Measurements from ENCODE around the gene RNF115.
"Not testable (repeated sequence)": the region's sequence is repeated elsewhere in the genome, so short reads cannot be mapped to it uniquely, and the experiment has no call there.

The RNF115 gene

DNA sequence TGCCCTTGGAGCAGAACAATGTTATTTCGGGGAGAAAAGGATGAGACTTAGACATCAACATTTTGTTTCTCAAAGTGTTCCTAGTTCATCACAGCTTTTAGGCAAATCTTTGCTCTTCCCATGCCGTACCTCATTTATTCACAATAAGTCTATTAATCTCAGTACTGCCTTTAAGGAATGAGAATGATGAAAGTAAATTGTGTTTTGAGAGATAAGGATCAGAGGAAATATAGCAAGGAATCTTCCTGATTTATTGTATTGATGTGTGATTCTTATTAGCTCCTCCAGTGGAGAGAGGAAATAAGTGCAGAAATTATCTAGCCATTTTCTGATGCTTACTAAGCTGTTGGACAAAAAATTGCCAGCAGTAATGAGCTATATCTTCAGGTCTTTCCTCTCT, 2.1 kb upstream of the RNF115 start:
- no peak for DNase-seq

DNA sequence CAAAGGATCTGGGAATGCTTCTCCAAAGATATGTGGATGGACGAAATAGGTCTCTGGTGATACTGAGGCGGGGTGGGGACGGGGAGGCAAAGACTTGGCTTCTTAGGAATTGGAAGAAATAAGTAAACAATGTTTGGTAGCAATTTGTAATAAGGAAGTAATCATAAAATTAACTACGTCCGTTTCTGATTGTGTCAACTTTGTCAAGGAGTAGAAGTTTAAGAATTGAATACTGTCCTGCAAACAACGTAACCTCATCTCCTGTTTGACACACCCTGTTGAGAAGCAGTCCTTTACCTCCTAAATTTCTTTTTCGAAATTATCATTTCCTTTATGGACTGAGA, 576 bp upstream of the RNF115 start:
- DNase-seq: no peak

DNA sequence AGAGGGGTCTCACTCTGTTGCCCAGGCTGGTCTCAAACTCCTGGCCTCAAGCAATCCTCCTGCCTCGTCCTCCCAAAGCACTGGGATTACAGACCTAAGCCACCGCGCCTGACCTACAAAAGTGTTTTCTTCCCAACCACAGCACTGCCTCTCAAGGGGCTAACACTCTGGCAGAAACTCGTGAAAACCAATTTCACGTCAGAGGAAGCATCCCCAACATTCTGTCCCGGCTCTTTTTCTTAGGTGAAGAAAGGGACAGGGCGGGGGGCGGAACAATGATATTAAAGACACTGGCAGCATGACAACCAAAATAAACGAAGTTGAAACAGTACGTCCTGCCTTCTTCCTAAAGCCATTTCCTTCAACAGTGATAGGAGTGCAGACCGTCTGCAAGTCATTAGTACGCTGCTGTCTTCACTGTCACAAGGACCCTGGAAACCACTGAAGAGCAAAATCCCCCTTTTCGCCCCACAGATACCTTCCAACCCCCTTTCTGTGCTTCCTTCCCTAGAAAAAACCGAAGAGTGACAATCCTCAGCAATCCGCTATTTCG, 1.0 kb downstream of the RNF115 start:
- DNase-seq: not testable (repeated sequence)

GRCh38 chr1:145818095-145818494, 5.8 kb downstream of the RNF115 start:
- DNase-seq: not testable (repeated sequence)

DNA sequence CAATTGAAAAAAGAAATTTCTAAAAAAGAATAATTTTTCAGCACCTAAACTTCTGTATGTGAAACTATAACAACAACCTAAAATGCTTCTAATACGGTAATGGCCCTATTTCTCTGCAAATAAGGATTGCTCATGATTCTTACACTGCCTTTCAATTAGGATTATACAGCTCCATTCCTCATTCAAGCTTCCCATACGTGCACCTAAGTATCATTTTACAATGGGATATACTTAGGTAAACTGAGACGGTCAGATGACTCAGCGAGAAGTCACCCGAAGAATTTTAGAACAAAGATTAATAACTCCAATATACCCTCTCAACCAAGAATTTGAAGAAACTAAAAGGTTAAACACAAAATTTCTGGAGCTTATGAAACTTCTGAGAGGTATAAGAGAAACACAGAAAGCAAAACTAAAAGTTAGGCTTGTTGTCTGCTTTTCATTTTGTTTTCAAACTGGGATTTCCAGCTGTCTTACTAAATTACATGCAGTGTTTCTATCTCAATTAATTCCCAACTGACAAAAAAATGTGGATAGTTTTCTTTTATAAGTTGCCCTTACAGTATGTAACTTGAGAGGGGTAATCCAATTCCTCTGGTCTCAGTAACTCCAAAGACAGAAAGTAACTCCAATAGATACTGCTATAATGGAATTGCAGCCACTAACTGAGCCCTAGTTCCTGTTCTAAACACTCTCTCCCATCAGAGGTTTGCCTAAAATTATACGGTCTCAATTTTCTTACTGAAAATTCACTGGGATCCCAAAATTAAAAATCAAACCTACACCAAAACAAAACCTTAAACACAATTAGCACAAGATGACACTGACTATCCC, 10.7 kb downstream of the RNF115 start:
- DNase-seq: not testable (repeated sequence)

GRCh38 chr1:145806844-145807243, 17.1 kb downstream of the RNF115 start:
- no peak for DNase-seq

DNA sequence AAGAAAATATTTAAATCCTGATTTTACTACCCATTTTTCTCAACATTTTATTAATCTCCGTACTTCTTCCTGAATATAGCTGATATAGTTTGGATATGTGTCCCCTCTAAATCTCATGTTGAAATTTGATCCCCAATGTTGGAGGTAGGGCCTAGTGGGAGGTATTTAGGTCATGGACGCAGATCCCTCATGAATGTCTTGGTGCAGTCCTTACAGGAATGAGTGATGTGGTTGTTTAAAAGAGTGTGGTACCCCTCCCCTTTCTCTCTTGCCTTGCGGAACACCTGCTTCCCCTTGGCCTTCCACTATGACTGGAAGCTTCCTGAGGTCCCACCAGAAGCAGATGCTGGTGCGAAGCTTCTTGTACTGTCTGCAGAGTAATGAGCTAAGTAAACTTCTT, 17.5 kb downstream of the RNF115 start:
- DNase-seq: no peak

DNA sequence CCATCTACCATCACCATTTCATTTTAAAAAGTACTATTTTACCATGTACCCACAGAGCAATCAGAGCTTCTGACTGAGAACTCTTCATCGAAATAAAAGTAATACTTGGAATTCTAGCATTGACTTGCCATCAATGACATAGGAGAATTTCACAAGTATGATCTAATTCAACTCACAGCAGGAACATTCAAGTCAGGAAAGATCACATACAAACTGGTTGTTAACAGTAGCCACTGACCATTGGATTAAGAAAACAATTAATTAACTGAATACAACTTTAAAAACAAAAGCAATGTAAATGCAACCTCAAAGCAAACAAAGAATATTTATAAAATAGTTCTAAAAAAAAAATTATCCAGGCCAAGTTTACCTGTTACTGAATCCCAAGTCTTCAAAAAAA, 18.8 kb downstream of the RNF115 start:
- no peak for DNase-seq

- DNase-seq: no peak
Measured at GRCh38 chr1:145804235-145805045, 19.5 kb downstream of the RNF115 start.

DNA sequence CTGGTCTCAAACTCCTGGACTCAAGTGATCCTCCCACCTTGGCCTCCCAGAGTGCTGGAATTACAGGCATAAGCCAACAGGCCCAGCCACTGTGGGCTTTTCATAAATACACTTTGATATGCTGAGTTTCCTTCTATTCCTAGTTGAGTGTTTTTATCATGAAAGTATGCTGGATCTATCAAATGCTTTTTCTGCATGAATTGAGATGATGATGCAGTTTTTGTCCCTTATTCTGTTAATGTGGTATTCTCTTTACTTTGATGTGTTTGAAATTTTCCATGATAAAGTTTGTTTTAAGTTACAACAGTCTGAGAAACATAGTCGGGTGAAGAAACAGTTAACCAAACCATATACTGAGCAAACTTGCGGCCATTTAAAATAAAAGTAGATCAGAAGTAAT, 24.1 kb downstream of the RNF115 start:
- DNase-seq: no peak

- no peak for DNase-seq
Measured at GRCh38 chr1:145796753-145797152, 27.1 kb downstream of the RNF115 start.

DNA sequence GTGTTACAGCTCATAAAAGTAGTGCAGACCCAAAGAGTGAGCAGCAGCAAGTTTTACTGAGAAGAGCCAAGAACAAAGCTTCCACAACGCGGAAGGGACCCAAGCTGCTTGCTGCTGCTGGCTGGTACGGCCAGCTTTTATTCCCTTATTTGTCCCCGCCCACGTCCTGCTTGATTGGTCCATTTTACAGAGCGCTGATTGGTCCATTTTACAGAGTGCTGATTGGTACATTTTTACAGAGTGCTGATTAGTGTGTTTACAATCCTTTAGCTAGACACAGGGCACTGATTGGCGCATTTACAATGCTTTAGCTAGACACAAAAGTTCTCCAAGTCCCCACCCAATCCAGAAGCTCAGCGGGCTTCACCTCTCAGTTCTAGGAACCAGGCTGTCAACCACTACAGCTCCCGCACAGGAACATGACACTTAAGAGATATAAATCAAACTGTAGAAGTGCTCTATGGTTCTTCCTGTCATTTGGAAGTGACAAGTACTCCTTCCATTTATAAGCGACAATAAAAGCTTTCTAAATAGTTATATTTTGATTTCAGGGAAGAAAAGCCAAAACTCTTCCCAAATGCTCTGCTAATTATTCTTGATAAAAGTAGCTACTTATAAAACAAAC, 28.5 kb downstream of the RNF115 start:
- DNase-seq: no peak

GRCh38 chr1:145792484-145792883, 31.4 kb downstream of the RNF115 start:
- DNase-seq: no peak

DNA sequence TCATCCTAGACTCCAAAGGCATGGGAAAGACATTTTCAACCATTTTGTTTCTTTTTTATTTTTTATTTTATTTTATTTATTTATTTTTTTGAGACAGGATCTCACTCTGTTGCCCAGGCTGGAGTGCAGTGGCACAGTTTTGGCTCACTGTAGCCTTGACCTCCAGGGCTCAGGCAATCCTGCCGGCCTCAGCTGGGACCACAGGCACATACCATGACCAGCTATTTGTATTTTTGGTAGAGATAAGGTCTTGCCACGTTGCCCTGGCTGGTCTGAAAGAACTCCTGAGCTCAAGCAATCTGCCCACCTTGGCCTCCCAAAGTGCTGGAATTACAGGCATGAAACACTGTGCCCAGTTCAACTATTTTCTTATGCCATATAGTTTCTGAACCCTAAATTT, 32.0 kb downstream of the RNF115 start:
- not testable (repeated sequence) for DNase-seq

DNA sequence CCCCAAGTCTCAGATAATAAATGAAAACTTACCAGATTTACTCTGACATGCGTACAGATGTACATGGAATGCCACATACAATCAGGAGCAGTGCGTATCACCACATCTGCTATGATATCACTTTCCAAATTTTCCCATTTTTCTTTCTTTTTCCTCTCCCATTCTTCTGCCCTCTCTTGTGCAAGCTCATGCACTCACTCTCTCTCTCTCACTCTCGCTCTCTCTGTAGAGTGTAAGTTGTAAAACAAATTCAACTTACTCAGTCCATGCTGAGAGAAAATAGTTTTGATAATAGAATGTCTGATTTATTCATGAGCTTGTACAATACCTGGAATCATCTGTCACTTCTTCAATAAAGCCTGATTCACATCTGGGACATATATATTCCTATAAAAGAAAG, 35.3 kb downstream of the RNF115 start:
- no peak for DNase-seq

DNA sequence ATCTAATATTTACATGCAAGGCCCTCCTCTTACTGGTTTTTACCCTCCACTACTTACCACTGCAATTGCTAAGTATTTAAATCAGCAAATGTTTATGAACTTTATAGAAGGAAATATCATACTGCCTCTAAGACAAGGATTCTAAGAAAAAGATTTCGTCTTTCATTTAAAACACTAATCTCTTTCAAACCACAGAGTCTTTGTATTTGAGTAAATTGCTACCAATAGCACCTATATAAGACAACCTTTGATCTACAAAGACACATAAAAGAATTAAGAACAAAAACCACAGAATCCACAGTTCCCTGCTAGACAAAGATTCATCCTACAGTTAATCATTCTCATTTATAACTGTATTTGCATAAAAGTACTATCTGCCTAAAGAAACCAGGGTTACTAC, 37.6 kb downstream of the RNF115 start:
- DNase-seq: no peak

GRCh38 chr1:145785547-145785946, 38.3 kb downstream of the RNF115 start:
- no peak for DNase-seq

GRCh38 chr1:145784409-145784808, 39.5 kb downstream of the RNF115 start:
- DNase-seq: no peak

GRCh38 chr1:145782272-145783099, 41.4 kb downstream of the RNF115 start:
- no peak for DNase-seq

GRCh38 chr1:145778146-145778540, 45.8 kb downstream of the RNF115 start:
- DNase-seq: no peak

- DNase-seq: no peak
Measured at GRCh38 chr1:145777357-145778145, 46.3 kb downstream of the RNF115 start.

GRCh38 chr1:145773423-145773822, 50.5 kb downstream of the RNF115 start:
- no peak for DNase-seq

All from NCI-H524 treated with DMSO at 0.1 percent for 48 hours (cell line).